A673 (cell line): ENCODE data around the gene RNF121. TPM values are rescaled to one million over a fixed set of nuclear protein-coding genes. Genes with fewer than 3 reads are reported as not detected.

Experiments
- BruUV-seq: library from RNA; stranded (reverse); fragments of 400-500 nt; replicated peaks from 2 replicates; lab custom pipeline; 2021; lab: Mats Ljungman, UMichigan
- CTCF ChIA-PET: fragments of 300-600 bp; sonication (Branson Sonifier 250); formaldehyde crosslinking; loops from one replicate; lab custom pipeline; 2022; ENCODE audit warnings: antibody characterized with exemption; lab: Charles Lee
- POLR2A ChIA-PET: fragments of 300-600 bp; sonication (Branson Sonifier 250); formaldehyde crosslinking; loops from one replicate; lab custom pipeline; 2022; ENCODE audit warnings: antibody characterized with exemption; ENCODE audit not compliant: low non-redundant PET; lab: Charles Lee
- DNase-seq: peaks from one replicate; pipeline ENCODE4 v3.0.0-alpha.2; 2015; ENCODE audit warnings: low spot score
- H3K27ac ChIP-seq: fragments of 200-600 bp; sonication (generic); 2 replicates; pipeline ENCODE4 v1.5.1; 2016; ENCODE audit warnings: mixed run types, low read depth, mild to moderate bottlenecking, mixed read lengths, antibody characterized with exemption, low read length; ENCODE audit not compliant: poor library complexity, severe bottlenecking
- H3K27me3 ChIP-seq: fragments of 200-600 bp; sonication (generic); replicated peaks from 2 replicates; pipeline ENCODE4 v1.6.1; 2017; ENCODE audit warnings: mixed run types, low read depth, mild to moderate bottlenecking, mixed read lengths, antibody characterized with exemption, low read length; ENCODE audit not compliant: insufficient read depth, poor library complexity
- H3K36me3 ChIP-seq: fragments of 200-600 bp; sonication (generic); 2 replicates; pipeline ENCODE4 v1.6.1; 2016; ENCODE audit warnings: mixed run types, mild to moderate bottlenecking, mixed read lengths, antibody characterized with exemption, low read length; ENCODE audit not compliant: insufficient read depth, poor library complexity, severe bottlenecking
- H3K4me1 ChIP-seq: fragments of 200-600 bp; sonication (generic); 2 replicates; pipeline ENCODE4 v1.6.1; 2017; ENCODE audit warnings: mixed run types, mild to moderate bottlenecking, mixed read lengths, antibody characterized with exemption, low read length; ENCODE audit not compliant: insufficient read depth, poor library complexity, severe bottlenecking
- H3K4me3 ChIP-seq: fragments of 200-600 bp; sonication (generic); 2 replicates; pipeline ENCODE4 v1.5.1; 2016; ENCODE audit warnings: low read depth, mixed run types, mild to moderate bottlenecking, mixed read lengths, low read length; ENCODE audit not compliant: poor library complexity, severe bottlenecking
- H3K9me3 ChIP-seq: fragments of 200-600 bp; sonication (generic); 2 replicates; pipeline ENCODE4 v1.6.1; 2016; ENCODE audit warnings: mixed run types, low read depth, mild to moderate bottlenecking, mixed read lengths, antibody characterized with exemption, low read length; ENCODE audit not compliant: poor library complexity, severe bottlenecking
- EZH2 ChIP-seq: fragments of 200-600 bp; sonication (generic); IDR thresholded peaks from 2 replicates; pipeline ENCODE4 v1.6.1; 2017; ENCODE audit warnings: borderline replicate concordance, low read depth, mild to moderate bottlenecking, mixed read lengths, antibody characterized with exemption, low read length; ENCODE audit not compliant: poor library complexity, severe bottlenecking
- intact Hi-C: fragments of 100-400 bp; cut with micrococcal nuclease; formaldehyde crosslinking; loops from one replicate; pipeline ENCODE4 v1.10.0; 2022; ENCODE audit not compliant: unreplicated experiment
- total RNA-seq: library from RNA; stranded (reverse); gene quantifications from 2 replicates; pipeline ENCODE4 v1.2.3, GENCODE V29; 2021
- TF ChIP-seq, protein P1 (sequence below): fragments of 300-800, 200-600 bp; sonication (generic); conservative IDR thresholded peaks from 2 replicates; pipeline ENCODE4 v1.5.1; 2017; ENCODE audit warnings: low read depth, mild to moderate bottlenecking, antibody characterized with exemption, low read length, moderate library complexity, mixed read lengths

RNF121 gene
- total RNA-seq, 1 experiment from 2014 or later = 59.1 TPM

- no peak for TF ChIP-seq EZH2
- TF ChIP-seq, protein P1, sequence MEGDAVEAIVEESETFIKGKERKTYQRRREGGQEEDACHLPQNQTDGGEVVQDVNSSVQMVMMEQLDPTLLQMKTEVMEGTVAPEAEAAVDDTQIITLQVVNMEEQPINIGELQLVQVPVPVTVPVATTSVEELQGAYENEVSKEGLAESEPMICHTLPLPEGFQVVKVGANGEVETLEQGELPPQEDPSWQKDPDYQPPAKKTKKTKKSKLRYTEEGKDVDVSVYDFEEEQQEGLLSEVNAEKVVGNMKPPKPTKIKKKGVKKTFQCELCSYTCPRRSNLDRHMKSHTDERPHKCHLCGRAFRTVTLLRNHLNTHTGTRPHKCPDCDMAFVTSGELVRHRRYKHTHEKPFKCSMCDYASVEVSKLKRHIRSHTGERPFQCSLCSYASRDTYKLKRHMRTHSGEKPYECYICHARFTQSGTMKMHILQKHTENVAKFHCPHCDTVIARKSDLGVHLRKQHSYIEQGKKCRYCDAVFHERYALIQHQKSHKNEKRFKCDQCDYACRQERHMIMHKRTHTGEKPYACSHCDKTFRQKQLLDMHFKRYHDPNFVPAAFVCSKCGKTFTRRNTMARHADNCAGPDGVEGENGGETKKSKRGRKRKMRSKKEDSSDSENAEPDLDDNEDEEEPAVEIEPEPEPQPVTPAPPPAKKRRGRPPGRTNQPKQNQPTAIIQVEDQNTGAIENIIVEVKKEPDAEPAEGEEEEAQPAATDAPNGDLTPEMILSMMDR = no peak
- no peaks in the 10 kb centered on the region for H3K4me1 ChIP-seq
- DNase-seq = no peak
- H3K9me3 ChIP-seq = no peaks in the 10 kb centered on the region
- BruUV-seq = no TSS peak
- ChIA-PET POLR2A (no interaction called here), CTCF (no interaction called here)
- intact Hi-C loops = loop anchor here (5.0 kb wide), 1 partner anchor 203 kb away; no protein-coding TSS in a partner anchor
- H3K4me3 ChIP-seq = no peak overlapping the region
- no peaks in the 10 kb centered on the region for H3K27me3 ChIP-seq
- no peak overlapping the region for H3K27ac ChIP-seq
- H3K36me3 ChIP-seq = no peaks in the 10 kb centered on the region
These were observed 50.8 kb downstream of the RNF121 start for GRCh38 chr11:71979602-71980001.

GRCh38 chr11:71986131-71986530, 57.3 kb downstream of the RNF121 start:
- POLR2A ChIA-PET = no interaction called here
- H3K4me3 ChIP-seq = no peak overlapping the region
- H3K9me3 ChIP-seq = no peaks in the 10 kb centered on the region
- H3K27ac ChIP-seq = no peak overlapping the region
- no TSS peak for BruUV-seq
- H3K36me3 ChIP-seq = peaks cover 4% of the 10 kb centered on the region
- no peaks in the 10 kb centered on the region for H3K27me3 ChIP-seq
- DNase-seq = no peak
- no peaks in the 10 kb centered on the region for H3K4me1 ChIP-seq
- CTCF ChIA-PET = no interaction called here
- TF ChIP-seq, protein P1 = no peak
- intact Hi-C loops = no loop called here

GRCh38 chr11:71987521-71987920, 58.7 kb downstream of the RNF121 start:
- H3K4me3 ChIP-seq = no peak overlapping the region
- no peak for DNase-seq
- TF ChIP-seq, protein P1 = no peak
- no peak for TF ChIP-seq EZH2
- H3K27me3 ChIP-seq = no peaks in the 10 kb centered on the region
- no peaks in the 10 kb centered on the region for H3K9me3 ChIP-seq
- ChIA-PET POLR2A (no interaction called here), CTCF (no interaction called here)
- peaks cover 4% of the 10 kb centered on the region for H3K36me3 ChIP-seq
- intact Hi-C loops = no loop called here
- no TSS peak for BruUV-seq
- H3K4me1 ChIP-seq = no peaks in the 10 kb centered on the region
- H3K27ac ChIP-seq = no peak overlapping the region
